Pancreas (tissue), 10 donors: ENCODE results near the gene GLB1L. TPM values are rescaled to one million over a fixed set of nuclear protein-coding genes. Genes with fewer than 3 reads are reported as not detected.

Experiments
- ATAC-seq, 4 donors: fragments of 200-7000 bp; cut with Tn5 transposase; one replicate each; pipeline versions ENCODE4 v1.8.0 to v1.9.1; 2020; ENCODE audit warnings: mild to moderate bottlenecking in 4 of 4, moderate library complexity in 4 of 4
- DNase-seq, 6 donors: peaks; one replicate each; pipeline ENCODE4 v3.0.0-alpha.2; 2020
- FAIRE-seq: peaks from 2 replicates; lab custom pipeline; 2012; peaks lifted over from hg19 to GRCh38; lab: Jason Lieb, UNC
- H3K27ac ChIP-seq, 4 donors: fragments of 200-600 bp; sonication (generic); 1 replicate in 3 of 4; 2 replicates in 1 of 4; pipeline versions ENCODE4 v1.5.0 to v1.8.0; 2020
- H3K27me3 ChIP-seq, 4 donors: fragments of 200-600 bp; one replicate each; pipeline ENCODE4 v1.8.0; 2021
- H3K36me3 ChIP-seq, 3 donors: fragments of 200-600 bp; sonication (generic) in 1 of 3; one replicate each; pipeline versions ENCODE4 v1.5.0 to v1.8.0; 2020 to 2021
- H3K4me1 ChIP-seq, 3 donors: fragments of 200-600 bp; one replicate each; pipeline ENCODE4 v1.8.0; 2021
- H3K4me3 ChIP-seq, 4 donors: fragments of 200-600 bp; sonication (generic) in 2 of 4; one replicate each; pipeline versions ENCODE4 v1.5.0 to v1.8.0; 2020 to 2021
- H3K9me3 ChIP-seq, 4 donors: fragments of 200-600 bp; one replicate each; pipeline ENCODE4 v1.8.0; 2021
- CTCF ChIP-seq, 4 donors: fragments of 200-600 bp; sonication (generic) in 3 of 4; IDR thresholded peaks; one replicate each; pipeline versions ENCODE4 v1.5.0 to v1.8.0; 2021; ENCODE audit warnings: antibody characterized with exemption in 4 of 4
- WGBS, 2 donors: extraction: QIAGEN DNeasy Blood & Tissue Kit; methylation state at CpG; one replicate each; pipeline ENCODE4 v1.1.7; 2013; 5-methylcytosine and 5-hydroxymethylcytosine counted together
- intact Hi-C, 3 donors: fragments of 100-400 bp; cut with DNase I; formaldehyde crosslinking; loops; one replicate each; pipeline versions ENCODE4 v1.11.1 to v1.14.2; 2022
- polyA plus RNA-seq, 2 donors: library from polyadenylated mRNA; stranded (reverse); fragments of 200-250 nt; gene quantifications; one replicate each; pipeline ENCODE4 v1.2.3, GENCODE V29; 2013
- total RNA-seq, 6 donors: library from RNA; stranded (reverse); fragmentation: NEBNext Ultra II Directional in 4 of 6; extraction: Animal tissue kit (Norgen Biotek cat#: 25700) in 4 of 6; gene quantifications; one replicate each; pipeline versions ENCODE4 v1.2.1 to v1.2.4, GENCODE V29; 2021 to 2023
- donor health status: healthy with polysubstance abuse.
- donor health status: DM: no; HTN: no; CAD: no; lungs with moderate emphysema.
- donor health status: DM: no; HTN: no; CAD: no.
- donor health status: control.
- donor health status: control.
- donor health status: Bipolar disorder and iron deficiency.
- donor health status: DM: yes; HTN: yes; CAD: no.
- donor health status: DM: no; HTN: no; CAD: no.
- donor health status: DM: no; HTN: no; CAD: no.
- donor health status: DM: yes; HTN: yes; CAD: no.

The GLB1L gene
- total and polyA plus RNA-seq, 8 donors = 1.8 to 6.9 (median 3.2) TPM

DNA sequence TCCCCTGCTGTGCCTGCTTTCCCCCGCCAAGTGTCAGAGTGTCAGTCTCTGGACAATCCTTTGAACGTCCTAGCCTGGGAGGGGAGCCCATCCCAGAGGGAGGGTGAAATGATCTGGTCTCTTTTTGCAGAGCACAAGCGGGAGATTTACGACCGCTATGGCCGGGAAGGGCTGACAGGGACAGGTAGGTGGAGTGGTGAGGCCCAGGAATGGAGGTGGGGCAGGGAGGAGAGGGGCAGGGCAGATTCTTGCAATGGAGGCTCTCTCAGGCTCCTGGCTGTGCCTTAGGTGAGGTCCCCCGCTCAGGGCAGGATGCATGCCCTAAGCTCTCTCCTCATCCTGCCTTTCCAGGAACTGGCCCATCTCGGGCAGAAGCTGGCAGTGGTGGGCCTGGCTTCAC is 36.3 kb upstream of the GLB1L start:
- Histone ChIP-seq H3K36me3 (peaks cover 0 to 34% (median 0%) of the 10 kb centered on the region in 3 donors), H3K9me3 (no peaks in the 10 kb centered on the region), H3K4me1 (peaks cover 7 to 18% (median 9%) of the 10 kb centered on the region in 3 donors), H3K27me3 (no peaks in the 10 kb centered on the region), H3K27ac (no peak overlapping the region), H3K4me3 (no peak overlapping the region)
- no peak for TF ChIP-seq CTCF (IDR thresholded peaks at IDR 0.05)
- no peak for FAIRE-seq
- WGBS, 2 donors = 85 to 87% methylated on average over 7 to 8 of the region's 8 CpGs
- no peak for DNase-seq
- ATAC-seq = no peak
- intact Hi-C loops = no loop called here

GRCh38 chr2:219280651-219281050 is 35.4 kb upstream of the GLB1L start:
- no peak for TF ChIP-seq CTCF (IDR thresholded peaks at IDR 0.05)
- no peak overlapping the region for H3K27ac ChIP-seq
- H3K4me1 ChIP-seq = peaks cover 7 to 18% (median 9%) of the 10 kb centered on the region in 3 donors
- ATAC-seq = no peak
- intact Hi-C loops = no loop called here
- no peak for DNase-seq
- WGBS, 2 donors = 88 to 90% methylated on average over 4 of the region's 4 CpGs
- no peaks in the 10 kb centered on the region for H3K9me3 ChIP-seq
- H3K27me3 ChIP-seq = no peaks in the 10 kb centered on the region
- no peak overlapping the region for H3K4me3 ChIP-seq
- H3K36me3 ChIP-seq = peaks cover 0 to 33% (median 0%) of the 10 kb centered on the region in 3 donors
- no peak for FAIRE-seq

DNA sequence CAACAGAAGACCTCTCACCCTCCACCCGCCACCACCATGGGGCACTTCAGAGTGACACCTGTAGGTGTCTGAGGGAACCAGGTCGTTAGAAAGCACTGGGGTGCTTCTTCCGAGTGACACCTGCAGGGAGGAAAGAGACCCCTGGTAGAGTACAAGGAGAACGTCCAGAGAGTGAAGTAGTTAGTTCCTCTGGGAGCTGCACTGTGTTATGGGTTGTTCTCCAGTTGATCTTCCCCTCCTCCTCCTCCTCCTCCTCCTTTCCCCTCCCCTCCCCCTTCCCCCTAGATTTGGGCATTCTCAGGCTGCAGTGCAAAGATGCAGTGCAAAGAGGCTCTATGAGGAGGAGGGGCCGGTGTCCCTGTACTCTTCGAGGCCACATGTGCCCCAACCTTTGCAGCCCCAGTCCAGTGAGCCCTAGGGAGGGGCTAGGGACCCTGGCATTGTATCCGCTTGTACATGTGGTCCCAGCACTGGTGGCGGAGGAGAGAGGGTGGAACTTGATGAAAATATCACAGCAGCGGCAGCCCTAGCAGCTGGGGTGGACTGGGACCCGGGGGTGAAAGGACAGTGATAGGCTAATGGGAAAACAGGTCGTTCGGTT is 34.8 kb upstream of the GLB1L start:
- peak overlapping the region; percentile 42 to 85 (median 74) for H3K4me3 ChIP-seq
- peaks cover 7 to 18% (median 9%) of the 10 kb centered on the region in 3 donors for H3K4me1 ChIP-seq
- peaks cover 0 to 26% (median 0%) of the 10 kb centered on the region in 3 donors for H3K36me3 ChIP-seq
- WGBS, 2 donors = 38 to 41% methylated on average over 12 of the region's 12 CpGs
- peak in 1 of 6 donors; percentile 41 for DNase-seq
- FAIRE-seq = no peak
- peak overlapping the region; percentile 92 to 98 (median 98) for H3K27ac ChIP-seq
- H3K9me3 ChIP-seq = no peaks in the 10 kb centered on the region
- TF ChIP-seq CTCF (IDR thresholded peaks at IDR 0.05) = no peak
- no peaks in the 10 kb centered on the region for H3K27me3 ChIP-seq
- intact Hi-C loops = no loop called here
- ATAC-seq = no peak

DNA sequence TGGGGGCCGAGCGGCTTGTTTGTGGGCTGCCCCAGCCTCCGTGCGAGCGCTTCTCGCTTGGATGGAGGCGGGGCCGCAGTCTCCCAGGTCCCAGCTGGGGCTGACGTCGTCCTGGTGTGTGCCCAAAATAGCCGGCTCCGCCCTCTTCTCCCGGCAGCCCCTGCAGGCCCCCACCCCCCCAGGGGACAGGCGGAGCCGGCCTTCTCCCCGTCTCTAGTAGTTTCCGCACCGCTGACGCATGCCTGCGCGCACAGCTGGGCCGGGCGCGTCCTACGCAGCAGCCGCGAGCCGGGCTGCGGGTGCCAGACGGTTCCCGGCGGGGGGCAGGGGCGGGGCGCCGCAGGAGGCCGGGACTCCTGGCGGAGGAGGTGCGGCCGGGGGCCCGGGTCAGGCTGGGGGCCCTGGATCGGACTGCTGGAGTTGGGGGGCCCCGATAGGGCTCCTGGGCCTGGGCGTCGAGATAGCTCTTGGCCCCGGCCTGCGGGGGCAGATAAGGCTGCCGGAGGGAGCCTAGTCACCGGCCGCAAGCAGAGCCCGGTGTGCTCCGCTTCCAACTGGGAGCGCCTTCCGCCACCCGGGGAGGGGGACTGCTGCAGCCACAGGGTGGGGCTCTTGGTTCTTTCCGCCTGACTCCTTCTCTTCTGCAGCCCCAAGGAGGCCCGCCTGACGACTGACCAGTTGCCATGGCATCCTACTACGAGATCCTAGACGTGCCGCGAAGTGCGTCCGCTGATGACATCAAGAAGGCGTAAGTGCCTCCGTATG is 34.1 kb upstream of the GLB1L start, which contains the start of gene DNAJB2:
TSS of gene DNAJB2 (plus strand) at position 216 of the 765 bp plus-strand sequence. CDS start at position 684, 468 bp downstream.
- FAIRE-seq (no peak), ATAC-seq (peak; percentile 92 to 95 (median 94)), DNase-seq (peak; percentile 96 to 99 (median 99))
- 0 to 1% methylated on average over 47 to 65 of the region's 65 CpGs for WGBS, 2 donors
- peaks cover 7 to 18% (median 9%) of the 10 kb centered on the region in 3 donors for H3K4me1 ChIP-seq
- H3K27me3 ChIP-seq = no peaks in the 10 kb centered on the region
- no peaks in the 10 kb centered on the region for H3K9me3 ChIP-seq
- no peak for TF ChIP-seq CTCF (IDR thresholded peaks at IDR 0.05)
- H3K27ac ChIP-seq = peak within 1 kb of the TSS; percentile 92 to 98 (median 98)
- H3K36me3 ChIP-seq = peaks cover 0 to 19% (median 0%) of the 10 kb centered on the region in 3 donors
- H3K4me3 ChIP-seq = peak within 1 kb of the TSS; percentile 42 to 85 (median 74)
- intact Hi-C loops = no loop called here
